Spleen (tissue), 7 donors: ENCODE results near the gene MARK3.

Experiments used
- POLR2A ChIP-seq, 3 donors: fragments of 450-650 bp; IDR thresholded peaks; one replicate each; pipeline ENCODE4 v1.5.1; 2017; ENCODE audit warnings: antibody characterized with exemption in 3 of 3, mild to moderate bottlenecking in 1 of 3
- POLR2AphosphoS5 ChIP-seq, 3 donors: sonication (generic); formaldehyde crosslinking; IDR thresholded peaks; one replicate each; pipeline ENCODE4 v1.5.1; 2017; ENCODE audit warnings: antibody characterized with exemption in 3 of 3
- TF ChIP-seq, protein P1 (sequence below), 11 experiments: fragments of 200-600 bp in 7 of 11; fragments of 450-650 bp in 4 of 11; sonication (generic) in 4 of 11; IDR thresholded peaks in 8 of 11; conservative IDR thresholded peaks in 3 of 11; 1 replicate in 7 of 11; 2 replicates in 4 of 11; pipeline versions ENCODE4 v1.4.0 to v1.8.0; 2016 to 2021; ENCODE audit warnings: antibody characterized with exemption in 11 of 11, inconsistent platforms in 4 of 11, mild to moderate bottlenecking in 1 of 11
- donor health status: DM: no; HTN: no; CAD: no; lungs with moderate emphysema.
- donor health status: DM: no; HTN: no; CAD: no.
- donor health status: DM: no; HTN: no; CAD: no.

DNA sequence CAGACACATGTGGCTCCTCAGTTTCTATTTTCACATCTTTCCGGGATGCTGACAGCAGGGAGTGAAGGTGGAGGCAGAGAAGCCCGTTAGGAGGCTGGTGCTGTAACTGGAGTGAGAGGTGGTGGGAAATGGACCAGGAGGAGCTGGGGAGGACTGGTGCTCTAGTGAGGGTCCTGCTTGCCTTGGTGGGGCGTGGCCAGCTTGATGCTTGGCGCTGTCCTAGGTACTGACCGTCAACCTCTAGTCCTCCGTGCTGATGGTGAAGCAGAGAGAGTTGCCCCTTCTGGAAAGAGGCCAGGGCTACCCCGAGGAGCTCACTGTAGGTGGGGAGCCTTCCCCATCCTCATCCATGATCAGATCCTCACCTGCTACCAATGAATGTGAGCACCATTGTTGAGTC is 145.2 kb downstream of the MARK3 start:
- TF ChIP-seq, protein P1, sequence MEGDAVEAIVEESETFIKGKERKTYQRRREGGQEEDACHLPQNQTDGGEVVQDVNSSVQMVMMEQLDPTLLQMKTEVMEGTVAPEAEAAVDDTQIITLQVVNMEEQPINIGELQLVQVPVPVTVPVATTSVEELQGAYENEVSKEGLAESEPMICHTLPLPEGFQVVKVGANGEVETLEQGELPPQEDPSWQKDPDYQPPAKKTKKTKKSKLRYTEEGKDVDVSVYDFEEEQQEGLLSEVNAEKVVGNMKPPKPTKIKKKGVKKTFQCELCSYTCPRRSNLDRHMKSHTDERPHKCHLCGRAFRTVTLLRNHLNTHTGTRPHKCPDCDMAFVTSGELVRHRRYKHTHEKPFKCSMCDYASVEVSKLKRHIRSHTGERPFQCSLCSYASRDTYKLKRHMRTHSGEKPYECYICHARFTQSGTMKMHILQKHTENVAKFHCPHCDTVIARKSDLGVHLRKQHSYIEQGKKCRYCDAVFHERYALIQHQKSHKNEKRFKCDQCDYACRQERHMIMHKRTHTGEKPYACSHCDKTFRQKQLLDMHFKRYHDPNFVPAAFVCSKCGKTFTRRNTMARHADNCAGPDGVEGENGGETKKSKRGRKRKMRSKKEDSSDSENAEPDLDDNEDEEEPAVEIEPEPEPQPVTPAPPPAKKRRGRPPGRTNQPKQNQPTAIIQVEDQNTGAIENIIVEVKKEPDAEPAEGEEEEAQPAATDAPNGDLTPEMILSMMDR (IDR thresholded peaks at IDR 0.05 in 8 of 11, conservative IDR thresholded peaks at IDR 0.05 in 3 of 11) = no peak
- TF ChIP-seq POLR2AphosphoS5 (IDR thresholded peaks at IDR 0.05) (no peak), POLR2A (IDR thresholded peaks at IDR 0.05) (no peak)
